ENCODE results near the gene ZFP62.
"Not testable (repeated sequence)": the region's sequence is repeated elsewhere in the genome, so short reads cannot be mapped to it uniquely, and the experiment has no call there.

The ZFP62 gene

DNA sequence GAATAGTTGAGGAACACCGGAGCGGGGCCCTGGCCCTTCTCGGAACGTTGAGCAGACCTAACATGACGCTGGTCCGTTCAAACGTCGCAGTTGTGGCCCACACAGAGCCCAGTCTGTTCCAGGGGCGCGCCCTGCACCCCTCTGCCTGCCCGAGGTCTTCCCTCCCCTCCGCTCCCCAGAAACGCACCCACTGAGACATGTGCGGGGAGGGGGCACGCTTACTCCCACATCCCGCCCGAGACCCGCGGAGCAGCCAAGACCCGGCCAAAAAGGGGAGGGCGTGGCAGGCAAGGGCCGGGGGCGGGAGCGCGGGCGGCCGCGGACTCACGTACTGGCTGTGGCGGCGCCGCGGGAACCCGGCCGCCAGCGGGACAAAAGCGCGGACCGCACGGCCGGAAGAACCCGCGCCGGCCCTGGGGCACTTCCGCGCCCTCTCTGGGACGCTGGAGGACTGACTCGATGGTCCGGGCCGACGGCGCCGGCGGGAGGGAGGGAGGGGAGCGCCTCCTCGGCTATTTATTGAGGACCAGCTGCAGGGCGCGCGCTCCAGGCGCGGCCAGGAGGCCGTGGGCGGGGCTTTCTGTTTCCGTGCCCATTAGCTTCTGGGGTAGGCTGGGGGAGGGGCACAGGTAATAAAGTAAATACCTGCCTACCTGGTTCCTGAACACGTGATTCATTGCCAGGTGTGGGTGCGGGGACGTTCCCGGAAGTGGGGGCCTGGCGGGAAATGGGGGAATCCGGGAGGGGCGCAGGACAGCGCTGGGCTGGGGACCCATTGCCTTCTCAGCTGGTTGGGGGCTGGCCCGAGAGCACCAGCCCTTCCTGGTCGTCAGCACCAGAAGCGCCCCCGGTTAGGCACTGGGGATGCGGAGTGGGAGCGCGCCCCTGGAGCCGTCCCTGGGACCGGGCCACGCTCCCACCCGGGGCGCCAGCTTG is at the start of gene ZFP62:
Gene ZFP62 (minus strand): TSS at position 390 of the 936 bp plus-strand sequence. CDS start 57 bp downstream, at position 333.
- DNase-seq, result peak; percentile 89

GRCh38 chr5:180910735-180911134 is 49.7 kb upstream of the ZFP62 start:
- DNase-seq, result no peak

GRCh38 chr5:180910182-180910581 is 49.1 kb upstream of the ZFP62 start:
- DNase-seq, result no peak

GRCh38 chr5:180909782-180910181 is 48.7 kb upstream of the ZFP62 start:
- DNase-seq, result no peak

DNA sequence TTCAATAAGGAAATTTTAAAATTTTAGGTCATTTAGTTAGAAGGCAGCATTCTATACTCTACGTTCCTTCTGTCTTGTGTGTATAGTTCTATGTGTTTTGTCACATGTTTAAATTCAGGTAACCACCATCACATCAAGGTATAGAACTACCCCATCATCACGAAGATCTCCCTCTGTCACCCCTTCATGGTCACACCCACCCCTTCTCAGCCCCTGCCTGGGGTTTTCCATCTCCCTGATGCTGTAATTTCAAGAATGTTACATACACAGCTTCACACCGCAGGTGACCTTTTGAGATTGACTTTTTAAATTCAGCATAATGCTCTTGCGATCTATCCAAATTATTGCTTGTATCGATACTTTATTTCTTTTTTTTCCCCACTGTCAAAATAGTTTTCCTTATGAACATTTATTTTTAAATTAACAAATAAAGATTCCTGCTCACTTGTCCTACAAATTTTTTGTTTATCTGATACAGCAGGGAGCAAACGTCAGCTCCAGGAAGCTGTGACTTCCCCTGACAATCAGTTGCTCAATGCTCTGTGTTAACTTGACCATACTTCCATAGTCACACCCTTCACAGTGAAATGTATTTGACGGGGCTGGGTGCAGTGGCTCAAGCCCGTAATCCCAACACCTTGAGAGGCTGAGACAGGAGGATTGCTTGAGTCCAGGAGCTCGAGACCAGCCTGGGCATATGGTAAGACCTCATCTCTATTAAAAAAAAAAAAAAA is 48.1 kb upstream of the ZFP62 start:
- peak; percentile 21 for DNase-seq

- DNase-seq, result no peak
Measured at GRCh38 chr5:180908400-180908799, 47.3 kb upstream of the ZFP62 start.

- no peak for DNase-seq
Measured at GRCh38 chr5:180901319-180902009, 40.4 kb upstream of the ZFP62 start.

GRCh38 chr5:180900178-180900577 is 39.1 kb upstream of the ZFP62 start:
- DNase-seq, result no peak

GRCh38 chr5:180898621-180899246 is 37.7 kb upstream of the ZFP62 start, which contains the start of gene BTNL8:
TSS of gene BTNL8 (plus strand) at chr5:180899159. CDS start at chr5:180899311, 152 bp downstream.
- no peak for DNase-seq

DNA sequence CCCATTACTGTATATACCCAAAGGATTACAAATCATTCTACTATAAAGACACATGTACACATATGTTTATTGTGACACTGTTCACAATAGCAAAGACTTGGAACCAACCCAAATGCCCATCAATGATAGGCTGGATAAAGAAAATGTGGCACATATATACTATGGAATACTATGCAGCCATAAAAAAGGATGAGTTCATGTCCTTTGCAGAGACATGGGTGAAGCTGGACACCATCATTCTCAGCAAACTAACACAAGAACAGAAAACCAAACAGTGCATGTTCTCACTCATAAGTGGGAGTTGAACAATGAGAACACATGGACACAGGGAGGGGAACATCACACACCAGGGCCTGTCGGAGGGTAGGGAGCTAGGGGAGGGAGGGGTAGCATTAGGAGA is 34.3 kb upstream of the ZFP62 start:
- not testable (repeated sequence) for DNase-seq

- no peak for DNase-seq
Measured at GRCh38 chr5:180889381-180889780, 28.3 kb upstream of the ZFP62 start.

DNA sequence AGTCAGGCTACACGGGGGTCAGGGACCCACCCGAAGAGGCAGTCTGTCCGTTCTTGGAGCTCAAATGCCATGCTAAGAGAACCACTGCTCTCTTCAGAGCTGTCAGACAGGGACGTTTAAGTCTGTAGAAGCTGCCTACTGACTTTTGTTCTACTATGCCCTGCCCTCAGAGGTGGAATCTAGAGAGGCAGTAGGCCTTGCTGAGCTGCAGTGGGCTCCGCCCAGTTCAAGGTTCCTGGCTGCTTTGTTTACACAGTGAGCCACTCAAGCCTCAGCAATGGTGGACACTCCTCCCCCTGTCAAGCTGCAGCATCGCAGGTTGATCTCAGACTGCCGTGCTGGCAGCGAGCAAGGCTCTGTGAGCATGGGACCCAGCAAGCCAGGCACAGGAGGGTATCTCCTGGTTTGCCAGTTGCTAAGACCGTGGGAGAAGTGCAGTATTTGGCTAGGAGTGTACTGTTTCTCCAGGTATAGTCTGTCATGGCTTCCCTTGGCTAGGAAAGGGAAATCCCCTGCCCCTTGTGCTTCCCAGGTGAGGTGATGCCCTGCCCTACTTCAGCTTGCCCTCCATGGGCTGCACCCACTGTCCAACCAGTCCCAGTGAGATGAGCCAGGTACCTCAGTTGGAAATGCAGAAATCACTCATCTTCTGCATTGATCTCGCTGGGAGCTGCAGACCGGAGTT is 24.9 kb upstream of the ZFP62 start:
- DNase-seq, result not testable (repeated sequence)

DNA sequence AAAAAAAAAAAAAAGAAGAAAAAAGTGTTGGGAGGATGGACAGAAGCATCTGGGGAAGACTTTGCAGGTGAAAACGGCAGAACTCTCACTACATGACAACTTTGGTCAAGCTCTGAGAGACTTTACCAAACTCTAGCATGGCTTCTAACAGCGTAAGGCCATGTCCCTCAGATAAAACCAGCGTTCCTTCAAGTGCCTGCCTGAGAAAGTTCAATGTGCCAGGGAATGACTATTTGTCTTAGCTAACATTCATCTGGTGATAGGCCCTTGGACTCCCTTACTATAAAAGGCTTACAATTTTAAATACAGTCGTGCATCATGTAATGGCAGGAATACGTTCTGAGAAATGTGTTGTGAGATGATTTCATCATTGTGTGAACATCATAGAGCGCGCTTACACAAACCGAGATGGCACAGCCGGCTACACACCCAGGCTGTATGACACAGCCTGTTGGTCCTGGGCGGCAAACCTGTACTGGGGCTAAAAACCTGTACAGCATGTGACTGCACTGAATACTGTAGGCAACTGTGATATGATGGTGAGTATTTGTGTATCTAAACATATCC is 14.9 kb upstream of the ZFP62 start:
- DNase-seq, result no peak

GRCh38 chr5:180874804-180875582 is 13.9 kb upstream of the ZFP62 start:
- DNase-seq, result no peak

DNA sequence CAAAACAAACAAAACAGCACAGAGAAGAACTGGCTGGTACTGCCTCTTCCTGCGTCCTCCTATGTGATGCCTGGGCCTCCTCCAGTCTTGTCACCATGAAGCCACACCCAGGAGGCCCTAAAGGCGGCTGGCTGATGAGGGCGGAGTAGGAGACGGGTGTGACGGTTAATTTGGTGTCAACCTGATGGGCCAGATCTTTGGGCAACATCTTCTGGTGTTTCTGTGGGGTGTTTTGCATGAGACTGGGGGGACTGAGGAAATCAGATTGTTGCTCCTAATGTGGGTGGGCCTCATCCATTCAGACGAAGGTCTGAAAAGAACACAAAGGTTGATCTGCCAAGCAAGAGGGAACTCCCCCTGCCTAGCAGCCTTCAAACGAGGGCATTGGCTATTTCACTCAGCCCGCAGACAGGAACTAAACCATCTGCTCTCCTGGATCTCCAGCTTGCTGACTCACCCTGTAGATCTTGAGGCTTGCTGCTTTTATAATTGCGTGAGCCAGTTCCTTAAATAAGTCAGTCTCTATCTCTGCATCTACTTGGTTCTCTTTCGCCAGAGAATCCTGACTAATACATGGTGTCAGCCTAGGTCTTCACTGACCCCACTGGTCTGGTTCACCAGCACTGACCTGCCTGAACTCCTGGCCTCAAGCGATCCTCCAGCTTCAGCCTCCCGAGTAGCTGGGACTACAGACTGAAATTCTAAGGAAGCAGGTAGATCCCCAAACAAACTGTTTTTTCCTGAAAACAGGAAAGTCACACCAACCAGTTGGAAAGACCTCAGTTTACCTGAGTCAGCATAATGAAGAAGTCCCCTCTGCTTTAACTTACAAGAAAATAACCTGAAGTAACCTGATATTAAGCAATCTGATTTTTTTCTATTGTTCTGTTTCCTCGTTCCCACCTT is 12.8 kb upstream of the ZFP62 start:
- no peak for DNase-seq

DNA sequence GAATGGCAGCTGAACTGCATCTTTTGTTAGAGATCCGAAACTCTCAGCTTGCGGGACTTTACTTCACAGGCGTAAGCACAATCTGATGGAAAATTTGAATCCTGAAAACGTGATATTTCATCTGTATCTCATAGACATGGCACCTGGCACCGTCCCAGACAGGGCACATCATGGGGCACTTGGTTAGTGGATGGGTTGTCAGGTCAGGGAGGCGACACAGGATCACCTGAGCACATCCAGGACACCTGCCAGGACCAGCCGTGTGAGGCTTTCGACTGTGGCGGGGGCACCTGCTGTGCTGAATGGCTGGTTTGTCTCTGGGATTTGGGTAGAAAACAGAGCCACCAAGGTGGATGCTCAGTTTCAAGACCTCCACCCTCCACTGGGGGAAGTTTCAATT is 11.3 kb upstream of the ZFP62 start:
- DNase-seq, result no peak

GRCh38 chr5:180870276-180871068 is 9.4 kb upstream of the ZFP62 start:
- DNase-seq, result no peak

- no peak for DNase-seq
Measured at GRCh38 chr5:180869587-180869986, 8.5 kb upstream of the ZFP62 start.

GRCh38 chr5:180868960-180869359 is 7.9 kb upstream of the ZFP62 start:
- peak; percentile 85 for DNase-seq

Data from activated CD4-positive, alpha-beta T cell treated with anti-CD3 and anti-CD28 coated beads for 48 hours (primary cell).